GM12874 (cell line): ENCODE results near the gene ZCCHC9.

Source experiments
- TF ChIP-seq, protein P1 (sequence below): IDR thresholded peaks from 2 replicates; pipeline ENCODE4 v1.5.1; 2011; ENCODE audit warnings: low read depth, mild to moderate bottlenecking, control low read depth, low read length, moderate library complexity; ENCODE audit not compliant: insufficient read depth

ZCCHC9 gene

DNA sequence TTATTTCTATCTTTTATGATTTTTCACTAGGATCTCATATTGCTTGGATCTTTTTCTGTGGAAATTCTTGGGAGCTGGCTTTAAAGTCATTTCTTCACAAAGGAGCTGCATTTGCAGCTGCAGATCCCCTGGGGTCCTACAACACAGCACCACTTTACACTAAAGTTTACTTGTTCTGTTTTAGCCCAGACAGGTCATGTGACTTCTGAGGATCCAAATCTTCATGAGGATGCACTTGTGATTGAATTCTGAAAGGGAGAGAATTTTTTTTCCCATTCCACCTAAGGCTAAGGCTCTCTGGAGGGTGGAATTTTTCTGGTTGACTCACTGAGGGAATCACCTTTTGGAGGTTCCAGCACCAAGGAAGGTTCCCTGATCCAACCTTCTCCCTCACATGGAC is 49.1 kb downstream of the ZCCHC9 start:
- TF ChIP-seq, protein P1, sequence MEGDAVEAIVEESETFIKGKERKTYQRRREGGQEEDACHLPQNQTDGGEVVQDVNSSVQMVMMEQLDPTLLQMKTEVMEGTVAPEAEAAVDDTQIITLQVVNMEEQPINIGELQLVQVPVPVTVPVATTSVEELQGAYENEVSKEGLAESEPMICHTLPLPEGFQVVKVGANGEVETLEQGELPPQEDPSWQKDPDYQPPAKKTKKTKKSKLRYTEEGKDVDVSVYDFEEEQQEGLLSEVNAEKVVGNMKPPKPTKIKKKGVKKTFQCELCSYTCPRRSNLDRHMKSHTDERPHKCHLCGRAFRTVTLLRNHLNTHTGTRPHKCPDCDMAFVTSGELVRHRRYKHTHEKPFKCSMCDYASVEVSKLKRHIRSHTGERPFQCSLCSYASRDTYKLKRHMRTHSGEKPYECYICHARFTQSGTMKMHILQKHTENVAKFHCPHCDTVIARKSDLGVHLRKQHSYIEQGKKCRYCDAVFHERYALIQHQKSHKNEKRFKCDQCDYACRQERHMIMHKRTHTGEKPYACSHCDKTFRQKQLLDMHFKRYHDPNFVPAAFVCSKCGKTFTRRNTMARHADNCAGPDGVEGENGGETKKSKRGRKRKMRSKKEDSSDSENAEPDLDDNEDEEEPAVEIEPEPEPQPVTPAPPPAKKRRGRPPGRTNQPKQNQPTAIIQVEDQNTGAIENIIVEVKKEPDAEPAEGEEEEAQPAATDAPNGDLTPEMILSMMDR = no peak

DNA sequence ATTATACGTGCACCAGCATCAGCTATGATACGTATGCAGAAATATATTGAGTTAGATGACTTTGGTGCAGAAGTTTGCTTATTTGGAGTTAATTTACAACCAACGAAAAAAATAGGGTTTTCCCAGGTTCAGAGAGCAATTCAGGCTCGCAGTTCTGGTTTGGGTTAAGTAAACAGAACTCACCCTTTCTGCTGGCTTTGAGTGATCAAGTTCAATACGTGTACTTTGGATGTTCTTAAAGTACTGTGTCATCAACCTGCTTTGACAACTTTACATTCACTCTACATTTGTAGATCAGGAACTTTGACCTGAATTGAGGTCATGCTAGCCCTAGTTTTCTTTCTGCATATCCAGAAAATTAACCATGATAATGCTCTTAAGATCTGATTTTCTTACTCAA is 51.8 kb downstream of the ZCCHC9 start:
- TF ChIP-seq, protein P1 = no peak

DNA sequence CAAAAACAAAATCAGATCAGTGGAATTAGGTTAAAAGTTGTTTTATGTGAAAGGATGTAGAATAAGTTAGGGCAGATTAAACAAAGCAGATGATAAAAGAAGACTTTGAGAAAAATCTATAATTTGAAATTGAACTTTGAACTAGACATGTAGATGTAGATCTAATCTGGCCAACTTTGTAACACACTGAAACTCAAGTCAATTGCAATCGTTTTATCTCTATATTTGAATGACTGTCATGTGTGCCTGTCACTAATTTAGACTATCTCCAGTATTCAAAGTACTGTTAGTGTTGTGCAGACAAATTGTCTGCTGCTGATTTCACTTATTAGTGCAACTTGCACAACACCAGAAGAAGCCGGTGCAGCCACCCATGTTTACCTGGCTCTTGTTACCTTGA is 52.7 kb downstream of the ZCCHC9 start:
- TF ChIP-seq, protein P1 = no peak

DNA sequence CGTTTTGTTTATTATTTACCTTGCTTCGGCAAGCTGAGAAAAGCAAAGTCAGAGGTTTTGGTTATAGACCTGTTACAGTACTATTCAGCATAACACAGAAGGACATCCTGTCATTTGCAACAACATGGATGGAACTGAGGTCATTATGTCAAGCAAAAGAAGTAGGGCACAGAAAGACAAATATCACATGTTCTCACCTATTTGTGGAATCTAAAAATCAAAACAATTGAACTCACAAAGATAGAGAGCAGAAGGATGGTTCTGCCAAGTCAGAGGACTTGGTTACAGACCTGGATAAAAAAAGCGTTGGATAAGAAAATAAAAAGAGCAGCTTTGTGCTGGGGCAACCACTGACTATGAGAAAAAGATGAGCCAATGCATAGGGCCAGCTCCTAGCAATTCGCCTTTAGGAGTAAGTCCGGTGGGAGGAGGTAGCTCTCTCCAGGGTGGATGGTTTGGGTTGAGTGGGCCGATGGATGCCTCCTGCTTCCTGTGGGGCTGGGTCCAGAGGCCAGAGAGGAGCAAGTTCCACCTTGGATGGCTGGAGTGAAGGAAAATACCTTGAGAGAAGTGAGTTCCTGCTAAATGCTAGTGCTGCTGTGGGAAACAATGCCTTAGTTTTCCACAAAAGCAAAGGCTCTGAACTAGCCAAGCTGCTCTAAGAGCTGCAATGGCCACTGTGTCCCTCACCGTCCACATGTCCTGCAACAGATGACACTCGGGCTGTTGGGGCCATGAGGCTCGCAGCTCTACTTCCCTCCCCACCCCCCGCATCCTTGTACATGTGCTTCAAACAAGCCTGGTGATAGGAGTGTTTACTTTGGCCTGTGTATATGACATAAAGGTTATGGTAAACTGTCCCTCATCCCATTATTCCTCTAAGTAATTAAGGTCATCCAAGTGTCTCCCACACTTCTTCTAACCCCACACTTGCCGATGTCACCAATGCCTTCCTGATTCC is 54.2 kb downstream of the ZCCHC9 start:
- TF ChIP-seq, protein P1 = no peak

DNA sequence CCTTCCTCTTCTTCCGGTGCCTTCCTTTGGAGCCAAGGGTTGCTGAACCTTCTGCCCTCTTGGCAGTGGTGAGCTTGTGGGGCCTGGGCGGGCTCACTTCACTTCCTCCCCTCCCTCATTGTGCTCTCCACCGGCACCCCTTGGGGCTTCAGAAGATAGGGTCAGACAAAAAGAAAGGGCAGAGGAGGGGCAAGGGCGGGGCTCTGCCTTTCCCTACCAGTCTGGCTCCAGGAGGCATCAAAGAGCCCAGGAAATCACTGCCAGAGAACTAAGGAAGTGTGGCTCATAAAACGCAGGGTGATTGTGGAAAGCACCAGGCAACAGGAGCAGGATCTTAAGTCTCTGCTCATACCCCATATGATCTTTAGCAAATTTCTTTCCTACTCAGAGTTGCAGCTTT is 57.7 kb downstream of the ZCCHC9 start:
- TF ChIP-seq, protein P1 = no peak

DNA sequence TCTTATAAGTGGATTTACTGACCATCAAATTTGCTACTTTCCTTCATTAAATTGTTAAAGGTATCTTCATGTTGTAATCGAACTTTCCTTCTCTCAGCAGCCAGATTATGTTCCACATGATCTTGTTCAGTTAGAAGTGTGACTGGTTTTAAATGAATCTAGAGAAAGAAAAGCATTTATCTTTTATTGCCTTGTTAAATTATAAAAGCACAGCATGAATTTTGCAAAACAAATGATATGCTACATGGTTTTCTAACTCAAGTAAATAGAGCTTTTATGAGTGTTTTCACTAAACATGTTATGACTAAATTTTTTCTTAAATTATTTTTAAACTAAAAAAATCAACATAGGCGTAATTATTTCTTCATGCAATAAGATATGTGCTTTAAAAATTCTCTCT is 58.5 kb downstream of the ZCCHC9 start:
- TF ChIP-seq, protein P1 = no peak

DNA sequence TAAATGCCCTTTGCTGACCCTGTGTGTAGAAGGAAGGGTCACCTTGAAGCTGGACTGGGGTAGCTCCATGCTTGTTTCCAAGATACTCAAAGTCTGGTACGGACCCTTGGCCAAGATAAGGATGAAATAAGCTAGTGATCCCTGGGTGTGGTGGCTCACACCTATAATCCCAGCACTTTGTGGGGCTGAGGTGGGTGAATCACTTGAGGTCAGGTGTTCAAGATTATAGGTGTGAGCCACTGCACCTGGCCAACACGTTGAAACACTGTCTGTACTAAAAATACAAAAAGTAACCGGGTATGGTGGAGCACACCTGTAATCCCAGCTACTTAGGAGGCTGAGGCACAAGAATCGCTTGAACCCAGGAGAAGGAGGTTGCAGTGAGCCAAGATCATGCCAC is 59.3 kb downstream of the ZCCHC9 start:
- TF ChIP-seq, protein P1 = no peak
